Astrocyte (in vitro differentiated cells and primary cell): Measurements from ENCODE around the gene CELF2. TPM values are rescaled to one million over a fixed set of nuclear protein-coding genes. Genes with fewer than 3 reads are reported as not detected.

Experiments used
- DNase-seq: peaks from one replicate; pipeline ENCODE4 v3.0.0-alpha.2; 2010; ENCODE audit warnings: low read depth
- FAIRE-seq: peaks from 2 replicates; lab custom pipeline; 2011; peaks lifted over from hg19 to GRCh38; lab: Jason Lieb, UNC
- H2AFZ ChIP-seq: 2 replicates; pipeline ENCODE4 v1.6.0; 2012; ENCODE audit warnings: low read depth, low read length, inconsistent platforms
- H3K27ac ChIP-seq: 2 replicates; pipeline ENCODE4 v1.5.1; 2011; ENCODE audit warnings: low read depth, low read length, inconsistent platforms
- H3K27me3 ChIP-seq: 2 replicates; pipeline ENCODE4 v1.6.0; 2011; ENCODE audit warnings: low read length, inconsistent platforms; ENCODE audit not compliant: insufficient read depth
- H3K36me3 ChIP-seq: 2 replicates; pipeline ENCODE4 v1.5.1; 2011; ENCODE audit warnings: low read length, inconsistent platforms; ENCODE audit not compliant: insufficient read depth
- H3K4me1 ChIP-seq: 2 replicates; pipeline ENCODE4 v1.5.1; 2011; ENCODE audit warnings: low read length, inconsistent platforms; ENCODE audit not compliant: insufficient read depth
- H3K4me2 ChIP-seq: 2 replicates; pipeline ENCODE4 v1.6.0; 2012; ENCODE audit warnings: low read length, inconsistent platforms
- H3K4me3 ChIP-seq: 2 replicates; pipeline ENCODE4 v1.5.1; 2011; ENCODE audit warnings: low read depth, mild to moderate bottlenecking, low read length, inconsistent platforms; ENCODE audit not compliant: insufficient read depth
- H3K79me2 ChIP-seq: 2 replicates; pipeline ENCODE4 v1.6.0; 2012; ENCODE audit warnings: mild to moderate bottlenecking, low read length, inconsistent platforms; ENCODE audit not compliant: insufficient read depth
- H3K9ac ChIP-seq: 2 replicates; pipeline ENCODE4 v1.6.0; 2012; ENCODE audit warnings: mild to moderate bottlenecking, low read length, inconsistent platforms
- H3K9me3 ChIP-seq: 2 replicates; pipeline ENCODE4 v1.5.1; 2012; ENCODE audit warnings: low read depth, mild to moderate bottlenecking, low read length, inconsistent platforms; ENCODE audit not compliant: insufficient read depth
- H4K20me1 ChIP-seq: 2 replicates; pipeline ENCODE4 v1.6.0; 2012; ENCODE audit warnings: low read length, inconsistent platforms; ENCODE audit not compliant: insufficient read depth
- H3K27ac Mint-ChIP-seq: one replicate; pipeline ENCODE4 v1.8.0; 2021; ENCODE audit warnings: mild to moderate bottlenecking, mixed read lengths; ENCODE audit not compliant: unreplicated experiment
- H3K27me3 Mint-ChIP-seq: one replicate; pipeline ENCODE4 v1.8.0; 2021; ENCODE audit warnings: low read depth, mixed read lengths; ENCODE audit not compliant: unreplicated experiment
- H3K36me3 Mint-ChIP-seq: one replicate; pipeline ENCODE4 v1.8.0; 2021; ENCODE audit warnings: low read depth, mixed read lengths; ENCODE audit not compliant: unreplicated experiment
- H3K4me1 Mint-ChIP-seq: one replicate; pipeline ENCODE4 v1.8.0; 2021; ENCODE audit warnings: low read depth, mixed read lengths; ENCODE audit not compliant: unreplicated experiment
- H3K4me3 Mint-ChIP-seq: one replicate; pipeline ENCODE4 v1.8.0; 2021; ENCODE audit warnings: mild to moderate bottlenecking, moderate library complexity, mixed read lengths; ENCODE audit not compliant: unreplicated experiment
- H3K9me3 Mint-ChIP-seq: one replicate; pipeline ENCODE4 v1.8.0; 2021; ENCODE audit warnings: mild to moderate bottlenecking, mixed read lengths; ENCODE audit not compliant: unreplicated experiment
- CTCF ChIP-seq: IDR thresholded peaks from 2 replicates; pipeline ENCODE4 v1.5.1; 2011; ENCODE audit warnings: low read depth, mild to moderate bottlenecking, inconsistent platforms, low read length, moderate library complexity; ENCODE audit not compliant: insufficient read depth
- EZH2 ChIP-seq: IDR thresholded peaks from 2 replicates; pipeline ENCODE4 v1.6.1; 2012; ENCODE audit warnings: mild to moderate bottlenecking, low read length, inconsistent platforms; ENCODE audit not compliant: insufficient read depth
- total RNA-seq: library from RNA; stranded (reverse); gene quantifications from 2 replicates; pipeline ENCODE4 v1.2.1, GENCODE V29; 2021

CELF2 gene
- total RNA-seq, 1 donor from 2014 or later: 76.1 TPM

DNA sequence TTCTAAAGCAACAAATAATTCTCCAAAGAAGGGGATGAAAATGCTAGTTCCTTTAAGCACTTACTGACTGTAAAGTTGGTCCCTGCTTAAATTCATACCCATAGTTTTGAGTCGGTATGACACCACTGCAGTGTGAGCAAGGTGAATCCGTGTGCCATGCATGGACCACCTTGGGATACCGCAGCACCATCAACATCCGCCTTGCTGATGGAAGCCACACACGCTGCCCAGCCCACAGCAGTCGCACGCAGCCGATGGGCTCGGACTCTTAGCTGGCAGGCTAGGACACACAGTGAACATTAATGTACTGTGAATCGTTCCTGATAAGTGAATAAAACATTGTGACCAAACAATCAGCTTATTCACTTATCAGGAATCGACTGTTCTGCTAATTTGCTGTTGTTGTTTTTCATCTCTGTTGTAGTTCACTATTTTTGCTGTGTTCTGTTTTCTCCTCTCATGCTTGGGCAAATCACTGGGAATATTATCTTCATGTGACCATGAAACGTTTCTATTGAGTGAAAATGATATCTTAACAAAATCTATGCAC lies 318.3 kb downstream of the CELF2 start:
- no peak overlapping the region for H3K27ac Mint-ChIP-seq
- no peak for FAIRE-seq

GRCh38 chr10:11336722-11337162 lies 319.1 kb downstream of the CELF2 start:
- Histone ChIP-seq H2AFZ (no peak overlapping the region), H3K4me3 (no peak overlapping the region), H4K20me1 (no peaks in the 10 kb centered on the region), H3K4me2 (no peak overlapping the region), H3K9ac (no peak overlapping the region), H3K9me3 (no peaks in the 10 kb centered on the region), H3K27me3 (no peaks in the 10 kb centered on the region), H3K36me3 (no peaks in the 10 kb centered on the region), H3K27ac (no peak overlapping the region), H3K79me2 (no peaks in the 10 kb centered on the region), H3K4me1 (no peaks in the 10 kb centered on the region)
- peaks cover 2% of the 10 kb centered on the region for H3K27me3 Mint-ChIP-seq
- no peaks in the 10 kb centered on the region for H3K9me3 Mint-ChIP-seq
- no peak for DNase-seq
- H3K27ac Mint-ChIP-seq: no peak overlapping the region
- peak overlapping the region; percentile 31 for H3K4me3 Mint-ChIP-seq
- peaks cover 5% of the 10 kb centered on the region for H3K36me3 Mint-ChIP-seq
- H3K4me1 Mint-ChIP-seq: peaks cover 29% of the 10 kb centered on the region
- FAIRE-seq: no peak
- TF ChIP-seq EZH2: no peak
- no peak for TF ChIP-seq CTCF

More for the DNA sequence above, 318.3 kb downstream of the CELF2 start:
- H3K4me1 ChIP-seq: peaks cover 5% of the 10 kb centered on the region
- H3K36me3 ChIP-seq: no peaks in the 10 kb centered on the region
- no peak overlapping the region for H3K4me3 ChIP-seq
- no peak overlapping the region for H3K27ac ChIP-seq
- Mint-ChIP-seq H3K4me1 (peaks cover 29% of the 10 kb centered on the region), H3K27me3 (peaks cover 2% of the 10 kb centered on the region), H3K36me3 (peaks cover 5% of the 10 kb centered on the region), H3K4me3 (no peak overlapping the region), H3K9me3 (no peaks in the 10 kb centered on the region)
- H4K20me1 ChIP-seq: no peaks in the 10 kb centered on the region
- H3K79me2 ChIP-seq: no peaks in the 10 kb centered on the region
- no peaks in the 10 kb centered on the region for H3K9me3 ChIP-seq
- DNase-seq: no peak
- TF ChIP-seq CTCF (no peak), EZH2 (no peak)
- no peaks in the 10 kb centered on the region for H3K27me3 ChIP-seq
- no peak overlapping the region for H3K9ac ChIP-seq
- H2AFZ ChIP-seq: no peak overlapping the region
- no peak overlapping the region for H3K4me2 ChIP-seq

DNA sequence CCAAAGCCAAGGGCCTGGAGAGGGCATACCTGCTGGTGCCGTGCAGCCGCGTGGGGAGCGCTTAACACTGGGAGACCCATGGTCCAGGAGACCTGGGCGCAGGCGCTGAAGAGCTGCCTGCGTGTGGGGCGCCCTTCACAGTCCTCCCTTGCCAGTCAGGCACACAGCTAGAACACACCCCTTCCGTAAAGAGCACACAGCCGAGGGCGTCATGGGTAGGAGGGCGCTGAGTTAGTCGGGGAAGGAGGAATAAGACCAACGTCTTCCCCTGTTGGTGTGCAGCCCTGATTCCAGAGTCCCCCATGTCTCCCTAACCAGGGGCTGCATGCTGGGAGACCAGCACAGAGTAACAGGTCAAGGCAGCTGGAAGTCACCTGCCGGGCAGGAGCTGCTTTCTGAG lies 319.8 kb downstream of the CELF2 start:
- Histone ChIP-seq H3K27ac (no peak overlapping the region), H3K4me2 (no peak overlapping the region), H3K4me1 (no peaks in the 10 kb centered on the region), H4K20me1 (no peaks in the 10 kb centered on the region), H2AFZ (no peak overlapping the region), H3K36me3 (no peaks in the 10 kb centered on the region), H3K9me3 (no peaks in the 10 kb centered on the region), H3K9ac (no peak overlapping the region), H3K4me3 (no peak overlapping the region), H3K79me2 (no peaks in the 10 kb centered on the region), H3K27me3 (no peaks in the 10 kb centered on the region)
- Mint-ChIP-seq H3K4me3 (no peak overlapping the region), H3K4me1 (peaks cover 29% of the 10 kb centered on the region), H3K27ac (no peak overlapping the region), H3K27me3 (peaks cover 5% of the 10 kb centered on the region), H3K9me3 (no peaks in the 10 kb centered on the region), H3K36me3 (peaks cover 4% of the 10 kb centered on the region)
- DNase-seq (no peak), FAIRE-seq (no peak)
- TF ChIP-seq EZH2: no peak
- no peak for TF ChIP-seq CTCF
